Activated CD4-positive, alpha-beta T cell treated with anti-CD3 and anti-CD28 coated beads, Interleukin-2, amount 50 U/mL, for 24 hours (primary cell): ENCODE measurements around the gene ANO1.

ENCODE experiments used
- DNase-seq, 2 donors: peaks; one replicate each; pipeline ENCODE4 v3.0.0-alpha.2; 2020; ENCODE audit warnings: low read depth in 1 of 2, low spot score in 1 of 2

Gene ANO1

GRCh38 chr11:70072861-70073755, 5.0 kb upstream of the ANO1 start:
- no peak for DNase-seq

- no peak for DNase-seq
These were observed 4.2 kb upstream of the ANO1 start for GRCh38 chr11:70073871-70074371.

GRCh38 chr11:70074746-70075145, 3.4 kb upstream of the ANO1 start:
- no peak for DNase-seq

- DNase-seq, result no peak
These were observed 2.3 kb upstream of the ANO1 start for GRCh38 chr11:70075836-70076235.

GRCh38 chr11:70076461-70076931, 1.6 kb upstream of the ANO1 start:
- no peak for DNase-seq

GRCh38 chr11:70077411-70078094, 564 bp upstream of the ANO1 start:
- no peak for DNase-seq

- DNase-seq, result no peak
These were observed 882 bp downstream of the ANO1 start for GRCh38 chr11:70078781-70079616.

- no peak for DNase-seq
These were observed 1.6 kb downstream of the ANO1 start for GRCh38 chr11:70079691-70080090.

- DNase-seq, result no peak
These were observed 2.6 kb downstream of the ANO1 start for GRCh38 chr11:70080763-70081162.

GRCh38 chr11:70082829-70083228, 4.7 kb downstream of the ANO1 start:
- no peak for DNase-seq

- no peak for DNase-seq
These were observed 6.2 kb downstream of the ANO1 start for GRCh38 chr11:70084046-70084984.

GRCh38 chr11:70085815-70086769, 8.0 kb downstream of the ANO1 start:
- DNase-seq, result no peak

- DNase-seq, result no peak
These were observed 9.5 kb downstream of the ANO1 start for GRCh38 chr11:70087446-70088167.

- DNase-seq, result no peak
These were observed 10.7 kb downstream of the ANO1 start for GRCh38 chr11:70088735-70089250.

GRCh38 chr11:70089631-70090030, 11.5 kb downstream of the ANO1 start:
- DNase-seq, result no peak

GRCh38 chr11:70090961-70091381, 12.9 kb downstream of the ANO1 start:
- no peak for DNase-seq

GRCh38 chr11:70091638-70092037, 13.5 kb downstream of the ANO1 start:
- DNase-seq, result no peak
